IMR-90 (cell line): ENCODE results near the gene ERCC4. TPM values are rescaled to one million over a fixed set of nuclear protein-coding genes. Genes with fewer than 3 reads are reported as not detected.

Source experiments
- ATAC-seq: fragments of 200-7000 bp; cut with Tn5 transposase; 2 replicates; pipeline ENCODE4 v1.9.1; 2020; ENCODE audit warnings: low read depth, mild to moderate bottlenecking, moderate library complexity
- BruUV-seq: library from RNA; stranded (reverse); fragments of 400-500 nt; replicated peaks from 2 replicates; lab custom pipeline; 2021; lab: Mats Ljungman, UMichigan
- CTCF ChIA-PET: fragments of 300-600 bp; formaldehyde crosslinking; extraction: SDS; loops from one replicate; lab custom pipeline; 2021; ENCODE audit warnings: antibody characterized with exemption; lab: Yijun Ruan, JAX
- POLR2A ChIA-PET: fragments of 300-600 bp; sonication (Branson Sonifier 250); formaldehyde crosslinking; loops from one replicate; lab custom pipeline; 2022; ENCODE audit warnings: antibody characterized with exemption; ENCODE audit not compliant: unreplicated experiment; lab: Charles Lee
- DNase-seq: peaks from one replicate; pipeline ENCODE4 v3.0.0; 2013
- H2AFZ ChIP-seq: replicated peaks from 2 replicates; pipeline ENCODE3; 2013; ENCODE audit warnings: low read length, mild to moderate bottlenecking; ENCODE audit not compliant: poor library complexity
- H2AK5ac ChIP-seq: 2 replicates; pipeline ENCODE4 v1.6.1; 2013; ENCODE audit warnings: low read depth, low read length, inconsistent platforms
- H2AK9ac ChIP-seq: replicated peaks from 2 replicates; pipeline ENCODE3; 2013; ENCODE audit warnings: mild to moderate bottlenecking, low read depth, low read length, moderate library complexity; ENCODE audit not compliant: poor library complexity
- H2BK120ac ChIP-seq: 2 replicates; pipeline ENCODE4 v1.6.1; 2013; ENCODE audit warnings: low read depth, low read length, inconsistent platforms
- H2BK15ac ChIP-seq: 3 replicates; pipeline ENCODE4 v1.6.1; 2013; ENCODE audit warnings: low read depth, low read length, inconsistent platforms
- H2BK20ac ChIP-seq: 2 replicates; pipeline ENCODE4 v1.6.1; 2013; ENCODE audit warnings: low read depth, mild to moderate bottlenecking, inconsistent platforms, low read length, moderate library complexity
- H2BK5ac ChIP-seq: 2 replicates; pipeline ENCODE4 v1.6.1; 2013; ENCODE audit warnings: mild to moderate bottlenecking, low read depth, low read length, inconsistent platforms; ENCODE audit not compliant: poor library complexity, severe bottlenecking
- H3K14ac ChIP-seq: replicated peaks from 2 replicates; pipeline ENCODE4 v1.6.1; 2013; ENCODE audit warnings: low read depth, low read length, inconsistent platforms
- H3K18ac ChIP-seq: 2 replicates; pipeline ENCODE4 v1.6.1; 2013; ENCODE audit warnings: low read depth, low read length, control low read depth
- H3K23ac ChIP-seq: 2 replicates; pipeline ENCODE4 v1.6.1; 2013; ENCODE audit warnings: low read depth, low read length, inconsistent platforms
- H3K27ac ChIP-seq: 2 replicates; pipeline ENCODE4 v1.5.1; 2013; ENCODE audit warnings: mild to moderate bottlenecking, control low read depth, low read length; ENCODE audit not compliant: insufficient read depth
- H3K27me3 ChIP-seq: 2 replicates; pipeline ENCODE4 v1.6.1; 2013; ENCODE audit warnings: low read length; ENCODE audit not compliant: control insufficient read depth, insufficient read depth
- H3K36me3 ChIP-seq: 2 replicates; pipeline ENCODE4 v1.6.1; 2013; ENCODE audit warnings: low read length, mixed read lengths; ENCODE audit not compliant: control insufficient read depth, insufficient read depth
- H3K4ac ChIP-seq: 2 replicates; pipeline ENCODE4 v1.6.1; 2013; ENCODE audit warnings: low read depth, low read length, inconsistent platforms
- H3K4me1 ChIP-seq: 2 replicates; pipeline ENCODE4 v1.6.1; 2013; ENCODE audit warnings: low read length, mixed read lengths; ENCODE audit not compliant: control insufficient read depth, insufficient read depth
- H3K4me2 ChIP-seq: 2 replicates; pipeline ENCODE4 v1.6.1; 2013; ENCODE audit warnings: low read depth, mild to moderate bottlenecking, control low read depth, low read length, moderate library complexity
- H3K4me3 ChIP-seq: 2 replicates; pipeline ENCODE4 v1.5.1; 2013; ENCODE audit warnings: low read depth, mild to moderate bottlenecking, control low read depth, low read length, moderate library complexity; ENCODE audit not compliant: insufficient read depth
- H3K56ac ChIP-seq: 2 replicates; pipeline ENCODE4 v1.6.1; 2013; ENCODE audit warnings: low read length, inconsistent platforms; ENCODE audit not compliant: insufficient read depth; ENCODE audit errors: extremely low read depth
- H3K79me1 ChIP-seq, 2 experiments: 2 replicates each; pipeline ENCODE4 v1.6.1; 2013; ENCODE audit warnings: low read length in 2 of 2, inconsistent platforms in 1 of 2, low read depth in 1 of 2
- H3K9ac ChIP-seq: 2 replicates; pipeline ENCODE4 v1.6.1; 2013; ENCODE audit warnings: low read depth, low read length, control low read depth
- H3K9me1 ChIP-seq: 2 replicates; pipeline ENCODE4 v1.6.1; 2013; ENCODE audit warnings: low read length, inconsistent platforms; ENCODE audit not compliant: insufficient read depth
- H3K9me3 ChIP-seq: 2 replicates; pipeline ENCODE4 v1.6.1; 2013; ENCODE audit warnings: low read length; ENCODE audit not compliant: control insufficient read depth, insufficient read depth
- H4K20me1 ChIP-seq: 2 replicates; pipeline ENCODE4 v1.6.1; 2013; ENCODE audit warnings: low read length, inconsistent platforms; ENCODE audit not compliant: insufficient read depth
- H4K5ac ChIP-seq: 2 replicates; pipeline ENCODE4 v1.6.1; 2013; ENCODE audit warnings: mild to moderate bottlenecking, low read depth, low read length, control low read depth
- H4K8ac ChIP-seq, 2 experiments: 2 replicates each; pipeline ENCODE4 v1.6.1; 2013; ENCODE audit warnings: low read depth in 2 of 2, low read length in 2 of 2, control low read depth in 1 of 2, inconsistent platforms in 1 of 2
- H4K91ac ChIP-seq: 2 replicates; pipeline ENCODE4 v1.6.1; 2013; ENCODE audit warnings: low read depth, low read length, inconsistent platforms; ENCODE audit not compliant: insufficient read depth
- BHLHE40 ChIP-seq: fragments of 150-350 bp; IDR thresholded peaks from 2 replicates; pipeline ENCODE4 v1.6.1; 2016; ENCODE audit warnings: mild to moderate bottlenecking, low read depth, low read length
- CHD1 ChIP-seq: IDR thresholded peaks from 2 replicates; pipeline ENCODE4 v1.6.1; 2012; ENCODE audit warnings: low read depth, low read length, improper control_type of control experiment
- FOS ChIP-seq: fragments of 150-350 bp; IDR thresholded peaks from 2 replicates; pipeline ENCODE4 v1.6.1; 2016; ENCODE audit warnings: low read depth, low read length
- MAFK ChIP-seq: IDR thresholded peaks from 2 replicates; pipeline ENCODE4 v1.6.1; 2012; ENCODE audit warnings: low read depth, low read length, improper control_type of control experiment
- MAZ ChIP-seq: IDR thresholded peaks from 2 replicates; pipeline ENCODE4 v1.6.1; 2012; ENCODE audit warnings: low read depth, mild to moderate bottlenecking, low read length, improper control_type of control experiment, moderate library complexity, borderline replicate concordance
- MXI1 ChIP-seq: IDR thresholded peaks from 2 replicates; pipeline ENCODE4 v1.6.1; 2012; ENCODE audit warnings: low read depth, mild to moderate bottlenecking, low read length, moderate library complexity, borderline replicate concordance
- POLR2A ChIP-seq: IDR thresholded peaks from 2 replicates; pipeline ENCODE4 v1.6.1; 2012; ENCODE audit warnings: mild to moderate bottlenecking, low read depth, low read length
- RAD21 ChIP-seq: IDR thresholded peaks from 2 replicates; pipeline ENCODE4 v1.6.1; 2012; ENCODE audit warnings: low read length, improper control_type of control experiment
- RCOR1 ChIP-seq: IDR thresholded peaks from 2 replicates; pipeline ENCODE4 v1.6.1; 2012; ENCODE audit warnings: mild to moderate bottlenecking, low read length, improper control_type of control experiment; ENCODE audit not compliant: insufficient replicate concordance
- RFX5 ChIP-seq: IDR thresholded peaks from 2 replicates; pipeline ENCODE4 v1.8.0; 2012; ENCODE audit warnings: low read depth, mild to moderate bottlenecking, low read length, moderate library complexity
- SMC3 ChIP-seq: fragments of 150-350 bp; IDR thresholded peaks from 2 replicates; pipeline ENCODE4 v1.6.1; 2016; ENCODE audit warnings: low read depth, mild to moderate bottlenecking, antibody characterized with exemption, low read length, moderate library complexity
- WGBS, 2 experiments: methylation state at CpG; one replicate each; pipeline versions ENCODE4 v1.1.5 to v1.1.7; 2013; ENCODE audit warnings: missing lambda C conversion rate in 2 of 2; ENCODE audit not compliant: insufficient read length in 1 of 2; ENCODE audit errors: extremely low coverage in 2 of 2; 5-methylcytosine and 5-hydroxymethylcytosine counted together
- dilution Hi-C: fragments of 300-500 bp; cut with HindIII; formaldehyde crosslinking; loops from one replicate; pipeline ENCODE4 v1.14.3; 2018; ENCODE audit warnings: low sequenced_read_pairs; ENCODE audit not compliant: unreplicated experiment
- in situ Hi-C: fragments of 300-500 bp; cut with MboI; formaldehyde crosslinking; loops from 3 replicates; pipeline ENCODE4 v1.14.3; 2019; ENCODE audit warnings: low sequenced_read_pairs, inconsistent platforms, mixed read lengths
- intact Hi-C: fragments of 100-400 bp; cut with micrococcal nuclease; formaldehyde crosslinking; loops from 2 replicates; pipeline ENCODE4 v1.10.0; 2022
- polyA plus RNA-seq, 3 experiments: library from polyadenylated mRNA; depleted of rRNA; stranded (reverse); fragments of >200 nt; gene quantifications; 2 replicates each; pipeline ENCODE4 v1.2.3, GENCODE V29; 2012; ENCODE audit warnings: low replicate concordance in 1 of 3
- total RNA-seq: library from RNA; depleted of rRNA; stranded (reverse); fragments of >200 nt; gene quantifications from 2 replicates; pipeline ENCODE4 v1.2.3, GENCODE V29; 2012
- TF ChIP-seq, protein P1 (sequence below): fragments of 150-350 bp; IDR thresholded peaks from 2 replicates; pipeline ENCODE4 v1.6.1; 2016; ENCODE audit warnings: low read depth, mild to moderate bottlenecking, low read length, moderate library complexity, borderline replicate concordance
- TF ChIP-seq, protein P2 (sequence below): conservative IDR thresholded peaks from 2 replicates; pipeline ENCODE4 v1.5.1; 2012; ENCODE audit warnings: mild to moderate bottlenecking, low read depth, low read length, improper control_type of control experiment
- TF ChIP-seq, protein P3 (sequence below): fragments of 150-350 bp; IDR thresholded peaks from 2 replicates; pipeline ENCODE4 v1.6.1; 2017; ENCODE audit warnings: mild to moderate bottlenecking, antibody characterized with exemption, low read length, low read depth

Gene ERCC4
- total and polyA plus RNA-seq, 2 of the 4 experiments (the other 2 are of a cell fraction), result 2.9 to 19.2 TPM

DNA sequence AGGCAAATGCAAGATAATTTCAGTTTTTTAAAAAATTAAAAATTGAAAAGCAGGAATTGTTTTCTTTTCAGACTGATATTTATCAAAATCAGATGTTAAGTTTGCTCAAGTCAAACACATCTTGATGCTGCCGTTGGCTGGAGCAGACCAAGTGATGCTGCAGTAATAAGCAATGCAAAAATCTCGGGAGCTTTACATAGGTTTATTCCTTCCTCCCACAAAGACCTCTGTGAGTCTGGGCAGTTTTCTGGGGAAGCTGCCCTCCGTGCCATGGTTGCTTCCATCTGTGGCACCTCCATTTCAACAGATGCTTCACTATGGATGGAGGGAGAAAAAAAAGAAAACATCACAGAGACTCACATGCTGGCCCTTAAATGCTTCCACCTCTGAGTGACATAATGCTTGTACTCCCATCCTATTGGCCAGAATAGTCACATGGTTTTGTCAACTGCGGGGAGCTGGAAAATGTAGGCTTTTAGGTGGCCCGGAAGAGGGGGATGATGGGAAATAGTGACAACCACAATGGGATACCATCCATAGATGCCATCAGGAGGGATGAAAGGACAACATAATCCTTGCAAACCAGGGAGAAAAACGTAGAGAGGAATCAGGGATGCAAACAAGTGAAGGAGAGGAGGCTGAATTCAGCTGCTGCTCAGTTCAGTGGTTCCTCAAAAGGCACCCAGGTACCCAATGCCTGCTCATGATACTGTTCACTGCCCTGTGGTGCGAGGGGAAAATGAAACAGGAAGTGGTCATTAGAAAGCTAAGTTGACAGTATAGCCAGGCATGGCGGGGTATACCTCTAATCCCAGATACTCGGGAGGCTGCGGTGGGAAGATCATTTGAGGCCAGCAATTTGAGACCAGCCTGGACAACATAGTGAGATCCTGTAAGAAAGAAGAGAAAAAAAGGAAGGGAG lies 13.5 kb upstream of the ERCC4 start:
- H3K4me3 ChIP-seq, result no peak overlapping the region
- no peak overlapping the region for H2BK20ac ChIP-seq
- H3K9me1 ChIP-seq, result no peaks in the 10 kb centered on the region
- H2BK15ac ChIP-seq, result no peak overlapping the region
- no peak overlapping the region for H4K91ac ChIP-seq
- in situ Hi-C loops (no loop called here), dilution Hi-C loops (no loop called here), intact Hi-C loops (no loop called here)
- no TSS peak for BruUV-seq
- no peak overlapping the region for H3K9ac ChIP-seq
- H4K5ac ChIP-seq, result no peak overlapping the region
- H3K23ac ChIP-seq, result no peak overlapping the region
- no peak overlapping the region for H3K4ac ChIP-seq
- peaks cover 3% of the 10 kb centered on the region; the same call in 1 of the 2 replicates for H3K4me1 ChIP-seq
- DNase-seq (no peak), ATAC-seq (no peak)
- H3K18ac ChIP-seq, result no peak overlapping the region
- WGBS, 2 experiments, result 80% methylated on average over 1 of the region's 10 CpGs; no CpG with 5 or more reads in 1 of the 2 experiments
- H4K8ac ChIP-seq, result no peak overlapping the region
- H2BK5ac ChIP-seq, result no peak overlapping the region
- peak overlapping the region; percentile 76 for H2AFZ ChIP-seq
- ChIA-PET POLR2A (no interaction called here), CTCF (interaction anchor here (0.7 to 2.9 kb wide), 3 partner anchors 13 to 242 kb away, joined by 3 to 12 read pairs (median 4); partner anchors contain the start of gene ERCC4)
- no peak overlapping the region for H3K27ac ChIP-seq
- no peaks in the 10 kb centered on the region for H3K79me1 ChIP-seq
- H3K4me2 ChIP-seq, result peak overlapping the region; percentile 64; the same call in 1 of the 2 replicates
- H2BK120ac ChIP-seq, result no peak overlapping the region
- H4K20me1 ChIP-seq, result no peaks in the 10 kb centered on the region
- no peaks in the 10 kb centered on the region for H3K9me3 ChIP-seq
- H3K27me3 ChIP-seq, result peaks cover 6% of the 10 kb centered on the region
- no peak overlapping the region for H3K56ac ChIP-seq
- H3K36me3 ChIP-seq, result no peaks in the 10 kb centered on the region
- H2AK9ac ChIP-seq, result no peak overlapping the region
- H2AK5ac ChIP-seq, result no peak overlapping the region
- H3K14ac ChIP-seq, result no peak overlapping the region
- TF ChIP-seq RFX5, result no peak
- no peak for TF ChIP-seq BHLHE40
- TF ChIP-seq, protein P1, sequence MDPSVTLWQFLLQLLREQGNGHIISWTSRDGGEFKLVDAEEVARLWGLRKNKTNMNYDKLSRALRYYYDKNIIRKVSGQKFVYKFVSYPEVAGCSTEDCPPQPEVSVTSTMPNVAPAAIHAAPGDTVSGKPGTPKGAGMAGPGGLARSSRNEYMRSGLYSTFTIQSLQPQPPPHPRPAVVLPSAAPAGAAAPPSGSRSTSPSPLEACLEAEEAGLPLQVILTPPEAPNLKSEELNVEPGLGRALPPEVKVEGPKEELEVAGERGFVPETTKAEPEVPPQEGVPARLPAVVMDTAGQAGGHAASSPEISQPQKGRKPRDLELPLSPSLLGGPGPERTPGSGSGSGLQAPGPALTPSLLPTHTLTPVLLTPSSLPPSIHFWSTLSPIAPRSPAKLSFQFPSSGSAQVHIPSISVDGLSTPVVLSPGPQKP, result no peak
- TF ChIP-seq, protein P2, sequence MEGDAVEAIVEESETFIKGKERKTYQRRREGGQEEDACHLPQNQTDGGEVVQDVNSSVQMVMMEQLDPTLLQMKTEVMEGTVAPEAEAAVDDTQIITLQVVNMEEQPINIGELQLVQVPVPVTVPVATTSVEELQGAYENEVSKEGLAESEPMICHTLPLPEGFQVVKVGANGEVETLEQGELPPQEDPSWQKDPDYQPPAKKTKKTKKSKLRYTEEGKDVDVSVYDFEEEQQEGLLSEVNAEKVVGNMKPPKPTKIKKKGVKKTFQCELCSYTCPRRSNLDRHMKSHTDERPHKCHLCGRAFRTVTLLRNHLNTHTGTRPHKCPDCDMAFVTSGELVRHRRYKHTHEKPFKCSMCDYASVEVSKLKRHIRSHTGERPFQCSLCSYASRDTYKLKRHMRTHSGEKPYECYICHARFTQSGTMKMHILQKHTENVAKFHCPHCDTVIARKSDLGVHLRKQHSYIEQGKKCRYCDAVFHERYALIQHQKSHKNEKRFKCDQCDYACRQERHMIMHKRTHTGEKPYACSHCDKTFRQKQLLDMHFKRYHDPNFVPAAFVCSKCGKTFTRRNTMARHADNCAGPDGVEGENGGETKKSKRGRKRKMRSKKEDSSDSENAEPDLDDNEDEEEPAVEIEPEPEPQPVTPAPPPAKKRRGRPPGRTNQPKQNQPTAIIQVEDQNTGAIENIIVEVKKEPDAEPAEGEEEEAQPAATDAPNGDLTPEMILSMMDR, result no peak
- no peak for TF ChIP-seq MXI1
- no peak for TF ChIP-seq FOS
- TF ChIP-seq, protein P3, sequence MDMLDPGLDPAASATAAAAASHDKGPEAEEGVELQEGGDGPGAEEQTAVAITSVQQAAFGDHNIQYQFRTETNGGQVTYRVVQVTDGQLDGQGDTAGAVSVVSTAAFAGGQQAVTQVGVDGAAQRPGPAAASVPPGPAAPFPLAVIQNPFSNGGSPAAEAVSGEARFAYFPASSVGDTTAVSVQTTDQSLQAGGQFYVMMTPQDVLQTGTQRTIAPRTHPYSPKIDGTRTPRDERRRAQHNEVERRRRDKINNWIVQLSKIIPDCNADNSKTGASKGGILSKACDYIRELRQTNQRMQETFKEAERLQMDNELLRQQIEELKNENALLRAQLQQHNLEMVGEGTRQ, result no peak
- TF ChIP-seq MAZ, result no peak
- no peak for TF ChIP-seq SMC3
- TF ChIP-seq CHD1, result no peak
- TF ChIP-seq POLR2A, result no peak
- no peak for TF ChIP-seq MAFK
- TF ChIP-seq RCOR1, result no peak
- TF ChIP-seq RAD21, result no peak
